Neural progenitor cell (in vitro differentiated cells): Measurements from ENCODE around the gene ZNF488.

Experiments
- EZH2 ChIP-seq: fragments of 200-600 bp; sonication (generic); IDR thresholded peaks from 2 replicates; pipeline ENCODE4 v1.6.1; 2017; ENCODE audit warnings: antibody characterized with exemption, mild to moderate bottlenecking, moderate library complexity
- EZH2phosphoT487 ChIP-seq: fragments of 200-600 bp; sonication (generic); IDR thresholded peaks from 2 replicates; pipeline ENCODE4 v1.6.1; 2017; ENCODE audit warnings: antibody characterized with exemption
- TF ChIP-seq, protein P1 (sequence below): fragments of 200-600 bp; sonication (generic); IDR thresholded peaks from 2 replicates; pipeline ENCODE4 v1.5.1; 2017; ENCODE audit warnings: antibody characterized with exemption, mild to moderate bottlenecking

DNA sequence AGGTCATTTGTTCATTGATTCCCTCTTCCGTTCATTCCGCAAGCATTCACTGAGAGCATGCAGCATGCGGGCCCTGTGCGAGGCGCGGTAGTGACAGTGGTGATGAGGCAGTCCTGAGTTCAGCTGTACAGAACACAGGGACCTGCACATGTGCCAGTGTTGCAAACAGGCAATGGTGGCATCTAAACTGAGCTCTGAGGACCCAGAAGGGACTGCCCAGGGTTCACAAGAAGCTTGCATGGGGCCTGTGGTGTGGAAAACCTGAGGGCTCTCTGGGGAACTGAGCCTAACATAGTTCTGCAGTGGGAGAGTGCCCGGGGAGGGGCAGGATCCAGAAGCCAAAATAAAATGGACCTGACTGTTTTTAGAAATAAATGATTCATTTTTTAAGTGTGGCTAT lies 13.2 kb downstream of the ZNF488 start:
- TF ChIP-seq, protein P1, sequence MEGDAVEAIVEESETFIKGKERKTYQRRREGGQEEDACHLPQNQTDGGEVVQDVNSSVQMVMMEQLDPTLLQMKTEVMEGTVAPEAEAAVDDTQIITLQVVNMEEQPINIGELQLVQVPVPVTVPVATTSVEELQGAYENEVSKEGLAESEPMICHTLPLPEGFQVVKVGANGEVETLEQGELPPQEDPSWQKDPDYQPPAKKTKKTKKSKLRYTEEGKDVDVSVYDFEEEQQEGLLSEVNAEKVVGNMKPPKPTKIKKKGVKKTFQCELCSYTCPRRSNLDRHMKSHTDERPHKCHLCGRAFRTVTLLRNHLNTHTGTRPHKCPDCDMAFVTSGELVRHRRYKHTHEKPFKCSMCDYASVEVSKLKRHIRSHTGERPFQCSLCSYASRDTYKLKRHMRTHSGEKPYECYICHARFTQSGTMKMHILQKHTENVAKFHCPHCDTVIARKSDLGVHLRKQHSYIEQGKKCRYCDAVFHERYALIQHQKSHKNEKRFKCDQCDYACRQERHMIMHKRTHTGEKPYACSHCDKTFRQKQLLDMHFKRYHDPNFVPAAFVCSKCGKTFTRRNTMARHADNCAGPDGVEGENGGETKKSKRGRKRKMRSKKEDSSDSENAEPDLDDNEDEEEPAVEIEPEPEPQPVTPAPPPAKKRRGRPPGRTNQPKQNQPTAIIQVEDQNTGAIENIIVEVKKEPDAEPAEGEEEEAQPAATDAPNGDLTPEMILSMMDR, result no peak
- TF ChIP-seq EZH2 (no peak), EZH2phosphoT487 (no peak)
